ENCODE measurements around the gene C1QTNF8.

- TF ChIP-seq POLR2AphosphoS5 (IDR thresholded peaks at IDR 0.05; ENCODE audit: low read depth, low read length) (no peak), TAF1 (IDR thresholded peaks at IDR 0.05; ENCODE audit: borderline replicate concordance, insufficient read depth, low read length) (no peak), REST (IDR thresholded peaks at IDR 0.05; ENCODE audit: insufficient read depth in 1 of 2, low read depth in 2 of 2, low read length in 2 of 2) (no peak), SIN3A (IDR thresholded peaks at IDR 0.05; ENCODE audit: borderline replicate concordance, insufficient read depth, low read length) (no peak), FOXP2 (optimal IDR thresholded peaks at IDR 0.05; ENCODE audit: borderline replicate concordance, extremely low read depth, extremely low read length, insufficient read depth) (no peak)
Measured at GRCh38 chr16:1047123-1047522, 48.9 kb downstream of the C1QTNF8 start.

Data from PFSK-1 (cell line).